Thoracic aorta (tissue), 2 donors: Measurements from ENCODE around the gene PDCD1. TPM values are rescaled to one million over a fixed set of nuclear protein-coding genes. Genes with fewer than 3 reads are reported as not detected.
A peak's percentile ranks its signal among the peaks of the same experiment; 100 is the strongest.
"Not testable (repeated sequence)": the region's sequence is repeated elsewhere in the genome, so short reads cannot be mapped to it uniquely, and the experiment has no call there.

ENCODE experiments used
- ATAC-seq: fragments of 150-250 bp; one replicate; pipeline ENCODE4 v1.8.0; 2017; ENCODE audit warnings: low read depth; ENCODE audit not compliant: insufficient number of reproducible peaks, low FRiP score
- DNase-seq: peaks from one replicate; pipeline ENCODE4 v3.0.0-alpha.2; 2020; ENCODE audit warnings: low spot score
- H3K27ac ChIP-seq, 2 donors: fragments of 200-600 bp; sonication (generic); 1 replicate in 1 of 2; 2 replicates in 1 of 2; pipeline ENCODE4 v1.5.1; 2016; ENCODE audit warnings: mild to moderate bottlenecking in 2 of 2, moderate library complexity in 2 of 2
- H3K27me3 ChIP-seq: fragments of 200-600 bp; sonication (generic); replicated peaks from 2 replicates; pipeline ENCODE4 v1.6.0; 2016; ENCODE audit warnings: mild to moderate bottlenecking; ENCODE audit not compliant: insufficient read depth
- H3K36me3 ChIP-seq: fragments of 200-600 bp; sonication (generic); one replicate; pipeline ENCODE4 v1.5.1; 2016
- H3K4me1 ChIP-seq, 2 donors: fragments of 200-600 bp; sonication (generic); 1 replicate in 1 of 2; 2 replicates in 1 of 2; pipeline versions ENCODE4 v1.5.1 to v1.6.0; 2016; ENCODE audit warnings: low read depth in 2 of 2, mild to moderate bottlenecking in 1 of 2; ENCODE audit not compliant: control insufficient read depth in 1 of 2
- H3K4me3 ChIP-seq: fragments of 200-600 bp; sonication (generic); 2 replicates; pipeline ENCODE4 v1.5.1; 2016; ENCODE audit warnings: mild to moderate bottlenecking
- H3K9me3 ChIP-seq: fragments of 200-600 bp; sonication (generic); 2 replicates; pipeline ENCODE4 v1.5.1; 2016
- total RNA-seq, 2 donors: library from RNA; depleted of rRNA; stranded (reverse); fragments of >200 nt; gene quantifications; one replicate each; pipeline versions ENCODE4 v1.1.0 to v1.2.3, GENCODE V29; 2016
- TF ChIP-seq, protein P1 (sequence below): fragments of 200-600 bp; sonication (generic); IDR thresholded peaks from one replicate; pipeline ENCODE4 v1.5.1; 2019; ENCODE audit warnings: antibody characterized with exemption

PDCD1 gene
- total RNA-seq, 2 donors from 2014 or later, result 0.68 to 0.92 TPM

DNA sequence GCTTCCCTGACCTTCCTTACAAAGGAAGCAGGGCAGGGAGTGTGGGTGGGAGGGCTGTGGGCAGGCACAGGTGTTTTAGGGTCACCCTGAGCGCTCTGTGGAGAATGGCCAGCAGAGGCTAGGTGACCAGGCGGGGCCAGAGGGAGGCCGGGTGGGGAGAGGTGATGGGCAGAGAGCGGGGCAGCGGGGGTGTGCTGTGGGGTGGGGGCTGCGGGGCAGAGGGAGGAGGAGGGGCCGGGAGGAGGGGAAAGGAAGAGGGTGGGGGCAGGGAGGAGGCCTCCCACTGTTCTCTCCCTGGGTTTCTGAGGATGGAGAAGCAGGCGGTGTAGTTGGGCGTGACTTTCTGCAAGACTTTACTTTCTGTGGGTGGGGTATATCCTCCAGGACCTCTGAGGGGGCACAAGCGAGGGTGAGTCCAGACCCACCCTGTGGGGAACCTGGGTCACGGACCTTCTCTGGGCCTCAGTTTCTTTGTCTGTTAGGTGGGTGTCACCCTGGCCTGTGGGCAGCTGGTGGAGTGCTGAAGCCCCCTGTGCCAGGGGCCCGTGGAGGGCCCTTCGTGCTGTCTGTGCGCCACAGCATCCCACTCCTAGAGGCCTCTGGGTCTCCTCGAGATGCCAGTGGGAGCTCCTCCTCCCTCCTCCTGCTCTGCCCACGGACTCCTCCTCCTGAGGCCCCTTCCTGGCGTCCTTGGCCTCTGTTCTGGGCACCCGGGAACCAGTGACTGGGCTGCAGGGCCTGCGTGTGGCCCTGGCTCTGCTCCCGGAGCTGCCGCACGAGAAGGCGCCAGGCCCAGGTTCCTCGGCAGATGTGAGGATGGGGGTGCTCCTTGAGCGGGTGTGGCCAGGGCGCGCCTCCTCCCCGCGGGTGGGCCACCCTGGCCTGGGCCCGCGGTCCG, 56.0 kb downstream of the PDCD1 start:
- H3K27me3 ChIP-seq, result no peaks in the 10 kb centered on the region
- no peak for ATAC-seq
- peaks cover 3 to 24% of the 10 kb centered on the region in 2 donors for H3K4me1 ChIP-seq
- TF ChIP-seq, protein P1, sequence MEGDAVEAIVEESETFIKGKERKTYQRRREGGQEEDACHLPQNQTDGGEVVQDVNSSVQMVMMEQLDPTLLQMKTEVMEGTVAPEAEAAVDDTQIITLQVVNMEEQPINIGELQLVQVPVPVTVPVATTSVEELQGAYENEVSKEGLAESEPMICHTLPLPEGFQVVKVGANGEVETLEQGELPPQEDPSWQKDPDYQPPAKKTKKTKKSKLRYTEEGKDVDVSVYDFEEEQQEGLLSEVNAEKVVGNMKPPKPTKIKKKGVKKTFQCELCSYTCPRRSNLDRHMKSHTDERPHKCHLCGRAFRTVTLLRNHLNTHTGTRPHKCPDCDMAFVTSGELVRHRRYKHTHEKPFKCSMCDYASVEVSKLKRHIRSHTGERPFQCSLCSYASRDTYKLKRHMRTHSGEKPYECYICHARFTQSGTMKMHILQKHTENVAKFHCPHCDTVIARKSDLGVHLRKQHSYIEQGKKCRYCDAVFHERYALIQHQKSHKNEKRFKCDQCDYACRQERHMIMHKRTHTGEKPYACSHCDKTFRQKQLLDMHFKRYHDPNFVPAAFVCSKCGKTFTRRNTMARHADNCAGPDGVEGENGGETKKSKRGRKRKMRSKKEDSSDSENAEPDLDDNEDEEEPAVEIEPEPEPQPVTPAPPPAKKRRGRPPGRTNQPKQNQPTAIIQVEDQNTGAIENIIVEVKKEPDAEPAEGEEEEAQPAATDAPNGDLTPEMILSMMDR, result no peak
- no peaks in the 10 kb centered on the region for H3K9me3 ChIP-seq
- no peaks in the 10 kb centered on the region for H3K36me3 ChIP-seq
- H3K4me3 ChIP-seq, result peak overlapping the region; percentile 71
- no peak for DNase-seq
- no peak overlapping the region for H3K27ac ChIP-seq

DNA sequence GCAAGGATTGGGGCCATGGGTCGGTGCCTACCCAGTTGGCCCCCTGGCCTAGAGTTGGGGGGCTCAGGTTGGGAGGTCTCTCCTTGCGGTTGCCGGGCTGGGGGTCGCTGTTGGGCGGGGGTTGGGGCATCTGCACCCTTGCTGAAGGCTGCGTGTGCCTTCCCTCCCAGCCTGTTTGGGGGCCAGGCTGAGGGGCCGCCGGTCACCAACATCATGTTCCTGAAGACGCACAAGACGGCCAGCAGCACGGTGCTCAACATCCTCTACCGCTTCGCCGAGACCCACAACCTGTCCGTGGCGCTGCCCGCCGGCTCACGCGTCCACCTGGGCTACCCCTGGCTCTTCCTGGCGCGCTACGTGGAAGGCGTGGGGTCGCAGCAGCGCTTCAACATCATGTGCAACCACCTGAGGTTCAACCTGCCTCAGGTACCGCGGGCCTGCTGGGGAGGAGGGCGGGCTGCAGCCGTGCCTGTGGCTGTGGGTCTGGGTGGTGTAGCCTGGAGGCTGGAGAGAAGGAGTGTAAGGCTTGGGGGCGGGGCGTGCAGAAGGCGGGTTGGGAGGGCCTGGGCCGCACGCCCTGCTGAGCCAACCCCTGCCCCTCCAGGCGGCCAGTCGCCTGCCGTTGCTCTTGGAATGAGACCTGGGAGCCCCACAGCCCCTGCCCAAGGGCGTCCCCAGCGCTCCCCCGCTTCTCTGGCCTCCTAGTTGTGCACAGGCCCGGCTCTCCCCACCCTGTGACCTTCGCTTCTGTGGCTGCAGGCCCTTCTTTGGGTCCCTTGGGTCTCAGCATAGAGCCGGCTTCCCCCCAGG, 56.9 kb downstream of the PDCD1 start:
- Histone ChIP-seq H3K4me1 (peaks cover 3 to 24% of the 10 kb centered on the region in 2 donors), H3K27ac (no peak overlapping the region), H3K27me3 (no peaks in the 10 kb centered on the region), H3K4me3 (no peak overlapping the region), H3K9me3 (no peaks in the 10 kb centered on the region), H3K36me3 (no peaks in the 10 kb centered on the region)
- TF ChIP-seq, protein P1, result no peak
- no peak for DNase-seq
- no peak for ATAC-seq

DNA sequence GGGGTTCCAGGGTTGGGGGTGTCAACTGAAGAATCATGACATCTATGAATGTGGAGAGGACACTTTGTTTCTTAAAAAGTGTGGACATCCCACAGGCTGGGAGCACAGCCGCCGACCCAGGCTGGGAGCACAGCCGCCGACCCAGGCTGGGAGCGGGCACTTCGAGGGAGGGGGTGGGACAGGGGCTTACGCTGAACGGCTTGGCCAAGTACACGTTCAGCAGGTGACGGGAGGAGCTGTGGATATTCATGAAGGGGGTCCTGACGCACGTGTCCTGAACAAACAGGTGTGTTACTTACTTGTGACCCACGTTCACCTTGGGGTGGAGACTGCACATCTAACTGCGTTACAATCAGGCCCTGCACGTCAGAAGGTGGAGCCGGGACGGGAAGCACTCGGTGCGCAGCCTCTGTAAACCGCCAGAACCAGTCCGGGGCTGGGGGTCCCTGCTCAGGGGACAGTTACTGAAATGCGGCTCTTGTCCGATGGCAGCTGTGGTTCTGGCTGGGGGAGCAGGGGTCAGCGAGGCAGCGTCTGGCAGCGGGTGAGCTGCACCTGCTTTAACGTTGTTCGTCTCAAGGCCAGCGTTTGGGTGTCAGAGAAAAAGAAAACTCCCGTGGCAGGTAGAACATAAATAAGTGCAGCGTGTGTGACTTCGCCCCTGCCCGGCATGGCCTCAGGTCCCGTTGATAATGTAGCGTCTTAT, 58.3 kb downstream of the PDCD1 start:
- ATAC-seq, DNase-seq, H3K4me3 ChIP-seq, H3K27me3 ChIP-seq, H3K36me3 ChIP-seq, H3K27ac ChIP-seq, H3K9me3 ChIP-seq: not testable (repeated sequence)
- peaks cover 3 to 24% of the 10 kb centered on the region in 2 donors for H3K4me1 ChIP-seq

Other genes starting within 250 kb of the PDCD1 start
- 10 to 100 TPM; 27.2 to 31.1 TPM for gene THAP4, start 221.7 kb downstream of the PDCD1 start, total RNA-seq
- 10 to 100 TPM; 52.0 to 86.1 TPM for gene ATG4B, start 221.2 kb downstream of the PDCD1 start, total RNA-seq
- gene DTYMK, start 172.1 kb downstream of the PDCD1 start, total RNA-seq, result 1 to 10 TPM; 6.2 to 6.4 TPM
- 10 to 100 TPM; 27.3 to 64.8 TPM for gene ING5, start 156.9 kb downstream of the PDCD1 start, total RNA-seq
- gene D2HGDH, start 124.3 kb downstream of the PDCD1 start, total RNA-seq, result 10 to 100 TPM; 11.1 to 38.0 TPM
- gene GAL3ST2, start 82.1 kb downstream of the PDCD1 start, total RNA-seq, result 1 to 10 TPM in 1 of 2 donors, under 1 TPM in 1; 0.49 to 2.2 TPM
- gene NEU4, start 49.7 kb downstream of the PDCD1 start, total RNA-seq, result 10 to 100 TPM in 1 of 2 donors, 1 to 10 TPM in 1; 5.4 to 22.0 TPM
- gene RTP5, start 10.8 kb upstream of the PDCD1 start, total RNA-seq, result under 1 TPM in 1 of 2 donors, not detected in 1; 0.63 TPM